ENCODE measurements around the gene SRSF8.

The SRSF8 gene

DNA sequence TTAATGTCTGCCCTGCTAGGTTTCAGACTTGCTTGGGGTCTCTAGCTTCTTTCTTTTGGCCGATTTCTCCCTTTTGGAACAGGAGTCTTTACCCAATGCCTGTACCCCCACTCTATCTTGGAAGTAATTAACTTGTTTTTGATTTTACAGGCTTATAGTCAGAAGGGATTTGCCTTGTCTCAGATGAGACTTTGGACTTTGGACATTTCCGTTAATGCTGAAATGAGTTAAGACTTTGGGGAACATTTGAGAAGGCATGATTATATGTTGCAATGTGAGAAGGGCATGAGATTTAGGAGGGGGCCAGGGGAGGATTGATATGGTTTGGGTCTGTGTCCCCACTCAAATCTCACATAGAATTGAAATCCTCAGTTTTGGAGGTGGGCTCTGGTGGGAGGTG is 12.4 kb upstream of the SRSF8 start:
- Histone ChIP-seq H3K4me3 (ENCODE audit: control insufficient read depth in 1 of 7, extremely low read depth in 1 of 7, insufficient read depth in 4 of 7, low read depth in 2 of 7, low read length in 6 of 7) (no peak overlapping the region), H3K27me3 (replicated peaks in 2 of 5; ENCODE audit: control insufficient read depth in 4 of 5, insufficient read depth in 5 of 5, low read length in 4 of 5) (peaks cover 0 to 2% (median 0%) of the 10 kb centered on the region in 5 experiments), H3K9me3 (ENCODE audit: control extremely low read depth in 1 of 5, control insufficient read depth in 4 of 5, insufficient read depth in 2 of 5, low read depth in 1 of 5, low read length in 4 of 5) (peaks cover 0 to 2% (median 0%) of the 10 kb centered on the region in 5 experiments), H3K36me3 (ENCODE audit: control insufficient read depth in 4 of 4, insufficient read depth in 4 of 4, low read length in 3 of 4) (no peaks in the 10 kb centered on the region), H3K27ac (ENCODE audit: insufficient read depth in 1 of 2, low read depth in 1 of 2, low read length in 2 of 2, poor library complexity in 1 of 2, severe bottlenecking in 2 of 2) (no peak overlapping the region), H3K4me1 (ENCODE audit: control extremely low read depth in 1 of 4, control insufficient read depth in 4 of 4, insufficient read depth in 4 of 4, low read length in 3 of 4) (peaks cover 0 to 5% (median 0%) of the 10 kb centered on the region in 4 experiments)
- POLR2A ChIA-PET: no interaction called here
- no peak for DNase-seq
- CTCF ChIA-PET: interaction anchor here (1.5 kb wide), 1 partner anchor 12 kb away, joined by 5 read pairs; the partner anchor contains the start of gene SRSF8
- 90% methylated on average over 1 of the region's 2 CpGs for WGBS (ENCODE audit: insufficient coverage)

DNA sequence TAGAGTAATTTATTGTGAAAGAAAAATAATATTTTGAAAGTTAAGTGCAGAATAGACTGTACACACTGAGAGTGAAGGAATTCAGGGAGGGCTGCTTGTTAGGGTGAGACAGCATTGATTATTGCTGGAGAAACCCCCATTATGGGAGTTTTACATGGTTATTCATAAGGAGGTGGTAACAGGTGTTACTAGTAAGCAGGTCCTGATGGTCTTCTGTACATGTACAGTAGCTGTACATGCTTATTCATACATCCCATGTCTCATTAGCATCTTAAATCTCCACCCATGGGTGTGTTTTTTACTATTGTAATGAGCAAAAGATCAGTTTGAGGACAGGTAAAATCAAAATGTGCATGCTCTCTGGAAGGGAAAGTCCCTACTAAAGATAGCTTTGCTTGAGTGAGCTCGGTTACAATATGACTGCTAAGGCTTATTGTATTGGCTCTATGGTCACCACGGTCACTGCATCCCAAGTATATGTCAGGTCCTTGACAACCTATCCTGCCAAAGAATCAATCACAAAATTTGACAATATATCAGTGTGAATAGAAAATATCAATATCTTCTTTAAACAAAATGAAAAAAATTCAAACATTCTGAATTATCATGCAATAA is 11.3 kb upstream of the SRSF8 start:
- no peak for DNase-seq
- no CpG with 5 or more reads among the region's 2 CpGs for WGBS (ENCODE audit: insufficient coverage)
- Histone ChIP-seq H3K4me3 (ENCODE audit: control insufficient read depth in 1 of 7, extremely low read depth in 1 of 7, insufficient read depth in 4 of 7, low read depth in 2 of 7, low read length in 6 of 7) (no peak overlapping the region), H3K27me3 (replicated peaks in 2 of 5; ENCODE audit: control insufficient read depth in 4 of 5, insufficient read depth in 5 of 5, low read length in 4 of 5) (peaks cover 0 to 2% (median 0%) of the 10 kb centered on the region in 5 experiments), H3K4me1 (ENCODE audit: control extremely low read depth in 1 of 4, control insufficient read depth in 4 of 4, insufficient read depth in 4 of 4, low read length in 3 of 4) (peaks cover 0 to 5% (median 0%) of the 10 kb centered on the region in 4 experiments), H3K9me3 (ENCODE audit: control extremely low read depth in 1 of 5, control insufficient read depth in 4 of 5, insufficient read depth in 2 of 5, low read depth in 1 of 5, low read length in 4 of 5) (peaks cover 0 to 2% (median 0%) of the 10 kb centered on the region in 5 experiments), H3K36me3 (ENCODE audit: control insufficient read depth in 4 of 4, insufficient read depth in 4 of 4, low read length in 3 of 4) (no peaks in the 10 kb centered on the region), H3K27ac (ENCODE audit: insufficient read depth in 1 of 2, low read depth in 1 of 2, low read length in 2 of 2, poor library complexity in 1 of 2, severe bottlenecking in 2 of 2) (no peak overlapping the region)
- ChIA-PET POLR2A (no interaction called here), CTCF (interaction anchor here (1.0 to 1.7 kb wide), 2 partner anchors 11 to 427 kb away, joined by 3 to 5 read pairs; partner anchors contain the start of gene SRSF8)

DNA sequence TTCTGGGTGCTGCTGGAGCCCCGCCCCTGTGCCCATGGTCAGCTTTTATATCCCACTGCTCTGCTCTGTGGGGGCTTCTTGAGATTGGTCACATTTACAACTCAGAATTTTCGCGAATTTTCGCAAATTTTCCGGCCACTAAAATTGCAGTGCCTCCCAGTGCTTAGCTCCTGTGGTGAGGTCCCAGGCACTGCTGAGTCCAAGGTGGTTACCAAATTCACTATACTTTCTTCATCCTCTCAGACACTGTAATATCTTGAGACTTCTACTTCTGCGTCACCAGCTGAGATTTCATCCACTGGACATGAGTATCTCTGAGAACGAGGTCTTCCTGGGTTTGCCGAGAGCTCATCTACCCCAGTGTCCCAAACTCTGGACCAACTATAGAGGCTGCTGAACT is 8.8 kb upstream of the SRSF8 start:
- Histone ChIP-seq H3K4me3 (ENCODE audit: control insufficient read depth in 1 of 7, extremely low read depth in 1 of 7, insufficient read depth in 4 of 7, low read depth in 2 of 7, low read length in 6 of 7) (no peak overlapping the region), H3K36me3 (ENCODE audit: control insufficient read depth in 4 of 4, insufficient read depth in 4 of 4, low read length in 3 of 4) (no peaks in the 10 kb centered on the region), H3K27ac (ENCODE audit: insufficient read depth in 1 of 2, low read depth in 1 of 2, low read length in 2 of 2, poor library complexity in 1 of 2, severe bottlenecking in 2 of 2) (no peak overlapping the region), H3K4me1 (ENCODE audit: control extremely low read depth in 1 of 4, control insufficient read depth in 4 of 4, insufficient read depth in 4 of 4, low read length in 3 of 4) (peaks cover 0 to 5% (median 0%) of the 10 kb centered on the region in 4 experiments), H3K27me3 (replicated peaks in 2 of 5; ENCODE audit: control insufficient read depth in 4 of 5, insufficient read depth in 5 of 5, low read length in 4 of 5) (peaks cover 0 to 2% (median 0%) of the 10 kb centered on the region in 5 experiments), H3K9me3 (ENCODE audit: control extremely low read depth in 1 of 5, control insufficient read depth in 4 of 5, insufficient read depth in 2 of 5, low read depth in 1 of 5, low read length in 4 of 5) (peaks cover 0 to 2% (median 0%) of the 10 kb centered on the region in 5 experiments)
- ChIA-PET CTCF (interaction anchor here (1.0 to 1.7 kb wide), 2 partner anchors 9 to 90 kb away, joined by 3 to 4 read pairs; no protein-coding TSS in a partner anchor), POLR2A (no interaction called here)
- no peak for DNase-seq
- 98% methylated on average over 8 of the region's 8 CpGs for WGBS (ENCODE audit: insufficient coverage)

DNA sequence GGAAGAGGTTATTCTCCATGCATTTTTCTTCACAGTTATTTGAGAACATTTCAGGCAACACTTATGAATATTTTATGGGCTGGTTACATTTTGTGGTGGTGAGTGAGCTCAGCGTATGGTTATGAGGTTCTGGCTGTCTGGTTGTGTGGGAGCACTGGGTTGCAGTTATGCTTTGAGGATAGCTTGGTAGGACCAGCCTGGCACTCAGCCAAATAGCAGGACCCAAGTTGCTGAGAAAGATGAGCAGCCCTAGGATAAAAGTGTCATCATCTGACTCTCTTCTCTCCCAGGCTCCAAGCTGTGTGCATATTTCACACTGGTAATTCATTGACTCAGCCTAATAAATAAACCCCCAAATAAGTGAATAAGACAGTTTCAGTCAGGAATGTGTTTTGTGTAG is 8.1 kb upstream of the SRSF8 start:
- Histone ChIP-seq H3K4me3 (ENCODE audit: control insufficient read depth in 1 of 7, extremely low read depth in 1 of 7, insufficient read depth in 4 of 7, low read depth in 2 of 7, low read length in 6 of 7) (no peak overlapping the region), H3K27me3 (replicated peaks in 2 of 5; ENCODE audit: control insufficient read depth in 4 of 5, insufficient read depth in 5 of 5, low read length in 4 of 5) (peaks cover 0 to under 1% (median 0%) of the 10 kb centered on the region in 5 experiments), H3K9me3 (ENCODE audit: control extremely low read depth in 1 of 5, control insufficient read depth in 4 of 5, insufficient read depth in 2 of 5, low read depth in 1 of 5, low read length in 4 of 5) (peaks cover 0 to 2% (median 0%) of the 10 kb centered on the region in 5 experiments), H3K36me3 (ENCODE audit: control insufficient read depth in 4 of 4, insufficient read depth in 4 of 4, low read length in 3 of 4) (no peaks in the 10 kb centered on the region), H3K27ac (ENCODE audit: insufficient read depth in 1 of 2, low read depth in 1 of 2, low read length in 2 of 2, poor library complexity in 1 of 2, severe bottlenecking in 2 of 2) (no peak overlapping the region), H3K4me1 (ENCODE audit: control extremely low read depth in 1 of 4, control insufficient read depth in 4 of 4, insufficient read depth in 4 of 4, low read length in 3 of 4) (peaks cover 0 to 5% (median 0%) of the 10 kb centered on the region in 4 experiments)
- CTCF ChIA-PET: interaction anchor here (1.0 to 1.7 kb wide), 2 partner anchors 9 to 90 kb away, joined by 3 to 4 read pairs; no protein-coding TSS in a partner anchor
- no peak for DNase-seq
- 100% methylated on average over 1 of the region's 1 CpG for whole genome bisulfite sequencing (ENCODE audit: insufficient coverage)
- POLR2A ChIA-PET: no interaction called here

DNA sequence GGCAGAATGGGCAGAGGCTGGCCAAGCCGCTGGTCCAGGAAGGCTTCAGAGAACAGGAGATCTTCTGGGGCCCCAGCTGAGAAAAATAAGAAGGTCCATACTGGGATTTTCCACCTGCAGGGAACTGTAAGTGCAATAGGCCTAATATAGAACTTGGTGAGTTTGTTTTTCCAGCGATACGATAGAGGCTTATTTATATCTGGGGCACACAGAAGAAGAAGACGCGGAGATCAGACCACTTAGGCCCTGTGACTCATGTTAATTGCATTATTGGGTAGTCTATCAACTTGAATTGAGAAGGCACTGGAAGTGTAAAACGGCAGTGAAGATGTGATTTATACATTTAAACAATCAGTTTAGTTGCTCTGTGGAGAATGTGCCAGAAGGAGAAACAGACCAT is 7.7 kb upstream of the SRSF8 start:
- no peak overlapping the region for H3K4me3 ChIP-seq (ENCODE audit: control insufficient read depth in 1 of 7, extremely low read depth in 1 of 7, insufficient read depth in 4 of 7, low read depth in 2 of 7, low read length in 6 of 7)
- peaks cover 0 to 2% (median 0%) of the 10 kb centered on the region in 5 experiments for H3K9me3 ChIP-seq (ENCODE audit: control extremely low read depth in 1 of 5, control insufficient read depth in 4 of 5, insufficient read depth in 2 of 5, low read depth in 1 of 5, low read length in 4 of 5)
- H3K27ac ChIP-seq (ENCODE audit: insufficient read depth in 1 of 2, low read depth in 1 of 2, low read length in 2 of 2, poor library complexity in 1 of 2, severe bottlenecking in 2 of 2): no peak overlapping the region
- no peaks in the 10 kb centered on the region for H3K36me3 ChIP-seq (ENCODE audit: control insufficient read depth in 4 of 4, insufficient read depth in 4 of 4, low read length in 3 of 4)
- H3K27me3 ChIP-seq (replicated peaks in 2 of 5; ENCODE audit: control insufficient read depth in 4 of 5, insufficient read depth in 5 of 5, low read length in 4 of 5): no peaks in the 10 kb centered on the region
- H3K4me1 ChIP-seq (ENCODE audit: control extremely low read depth in 1 of 4, control insufficient read depth in 4 of 4, insufficient read depth in 4 of 4, low read length in 3 of 4): peaks cover 0 to 5% (median 0%) of the 10 kb centered on the region in 4 experiments
- WGBS (ENCODE audit: insufficient coverage): 95% methylated on average over 6 of the region's 6 CpGs
- POLR2A ChIA-PET: no interaction called here
- CTCF ChIA-PET: interaction anchor here (1.7 kb wide), 1 partner anchor 8 kb away, joined by 4 read pairs; no protein-coding TSS in a partner anchor
- no peak for DNase-seq

DNA sequence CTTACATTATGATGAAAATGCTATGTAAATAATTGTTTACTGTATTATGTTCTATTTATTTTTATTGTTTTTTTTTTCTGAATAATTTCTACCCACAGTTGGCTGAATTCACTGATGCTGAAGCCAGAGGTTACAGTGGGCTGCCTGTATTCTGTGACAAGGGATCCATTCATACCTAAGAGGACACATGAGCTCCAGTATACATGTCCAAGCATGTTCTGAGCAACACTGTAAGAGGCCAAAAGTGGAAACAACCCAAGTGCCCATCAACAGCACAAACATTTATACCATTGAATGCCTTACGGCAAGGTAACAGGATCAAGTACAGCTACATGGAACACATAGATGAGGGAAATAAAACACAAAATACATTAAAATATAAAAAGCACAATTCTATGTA is 1.4 kb upstream of the SRSF8 start:
- H3K4me3 ChIP-seq (ENCODE audit: control insufficient read depth in 1 of 7, extremely low read depth in 1 of 7, insufficient read depth in 4 of 7, low read depth in 2 of 7, low read length in 6 of 7): no peak overlapping the region
- peaks cover 4 to 25% (median 19%) of the 10 kb centered on the region in 4 experiments for H3K4me1 ChIP-seq (ENCODE audit: control extremely low read depth in 1 of 4, control insufficient read depth in 4 of 4, insufficient read depth in 4 of 4, low read length in 3 of 4)
- no peaks in the 10 kb centered on the region for H3K9me3 ChIP-seq (ENCODE audit: control extremely low read depth in 1 of 5, control insufficient read depth in 4 of 5, insufficient read depth in 2 of 5, low read depth in 1 of 5, low read length in 4 of 5)
- H3K27me3 ChIP-seq (replicated peaks in 2 of 5; ENCODE audit: control insufficient read depth in 4 of 5, insufficient read depth in 5 of 5, low read length in 4 of 5): no peaks in the 10 kb centered on the region
- POLR2A ChIA-PET: interaction anchor here (0.6 kb wide), 1 partner anchor 17 kb away, joined by 3 read pairs; no protein-coding TSS in a partner anchor
- no CpG with 5 or more reads among the region's 1 CpG for WGBS (ENCODE audit: insufficient coverage)
- no peak for DNase-seq
- peaks cover 0 to 1% (median under 1%) of the 10 kb centered on the region in 4 experiments for H3K36me3 ChIP-seq (ENCODE audit: control insufficient read depth in 4 of 4, insufficient read depth in 4 of 4, low read length in 3 of 4)
- no peak overlapping the region for H3K27ac ChIP-seq (ENCODE audit: insufficient read depth in 1 of 2, low read depth in 1 of 2, low read length in 2 of 2, poor library complexity in 1 of 2, severe bottlenecking in 2 of 2)
- CTCF ChIA-PET: interaction anchor here (1.4 to 15.0 kb wide), 3 partner anchors 9 to 442 kb away, joined by 3 to 275 read pairs (median 5); no protein-coding TSS in a partner anchor
